Natural killer cell treated with Interleukin-12 subunit alpha and Interleukin-12 subunit beta and Interleukin-15 and Interleukin-18, amount 100 ng/mL, for 72 hours (primary cell): ENCODE results near the gene SCT. TPM values are rescaled to one million over a fixed set of nuclear protein-coding genes. Genes with fewer than 3 reads are reported as not detected.

Experiments
- ATAC-seq, 2 donors: fragments of 150-1000 bp; cut with Tn5 transposase in 1 of 2; sonication (Bioruptor Pico), chemical (Tn5 transposase) in 1 of 2; 2 replicates each; pipeline ENCODE4 v1.10.0; 2021
- DNase-seq: peaks from one replicate; pipeline ENCODE4 v3.0.0; 2022; ENCODE audit warnings: low spot score
- H3K27ac Mint-ChIP-seq, 2 donors: 1 replicate in 1 of 2; 2 replicates in 1 of 2; pipeline ENCODE4 v1.8.0; 2022; ENCODE audit warnings: mixed read lengths in 2 of 2, mild to moderate bottlenecking in 1 of 2, moderate library complexity in 1 of 2
- H3K27me3 Mint-ChIP-seq, 2 donors: 1 replicate in 1 of 2; 2 replicates in 1 of 2; pipeline ENCODE4 v1.8.0; 2022; ENCODE audit warnings: mixed read lengths in 2 of 2
- H3K36me3 Mint-ChIP-seq: one replicate; pipeline ENCODE4 v1.8.0; 2022; ENCODE audit warnings: mixed read lengths
- H3K4me1 Mint-ChIP-seq, 2 donors: 1 replicate in 1 of 2; 2 replicates in 1 of 2; pipeline ENCODE4 v1.8.0; 2022; ENCODE audit warnings: low read depth in 2 of 2, mixed read lengths in 2 of 2, mild to moderate bottlenecking in 1 of 2
- H3K4me3 Mint-ChIP-seq: one replicate; pipeline ENCODE4 v1.8.0; 2022; ENCODE audit warnings: mixed read lengths
- H3K9me3 Mint-ChIP-seq: 2 replicates; pipeline ENCODE4 v1.8.0; 2022; ENCODE audit warnings: mixed read lengths
- total RNA-seq, 2 donors: library from RNA; stranded (reverse); gene quantifications; one replicate each; pipeline ENCODE4 v1.2.3, GENCODE V29; 2022

SCT gene
- total RNA-seq, 2 donors from 2014 or later = not detected

- peak overlapping the region; percentile 37 to 72 for H3K27ac Mint-ChIP-seq
- no peaks in the 10 kb centered on the region for H3K27me3 Mint-ChIP-seq
- peak overlapping the region; percentile 65 for H3K4me3 Mint-ChIP-seq
- no peaks in the 10 kb centered on the region for H3K9me3 Mint-ChIP-seq
- peaks cover 12 to 15% of the 10 kb centered on the region in 2 donors for H3K4me1 Mint-ChIP-seq
- ATAC-seq = no peak
- no peak for DNase-seq
- no peaks in the 10 kb centered on the region for H3K36me3 Mint-ChIP-seq
Measured at GRCh38 chr11:614021-614622, 12.9 kb downstream of the SCT start.

- Mint-ChIP-seq H3K9me3 (no peaks in the 10 kb centered on the region), H3K27me3 (no peaks in the 10 kb centered on the region), H3K4me1 (peaks cover 12 to 15% of the 10 kb centered on the region in 2 donors), H3K27ac (no peak overlapping the region), H3K4me3 (no peak overlapping the region), H3K36me3 (no peaks in the 10 kb centered on the region)
- peak; percentile 2 to 41 for ATAC-seq
- no peak for DNase-seq
Measured at GRCh38 chr11:613369-613968, 13.5 kb downstream of the SCT start.

GRCh38 chr11:612961-613300 lies 14.1 kb downstream of the SCT start:
- no peak overlapping the region for H3K4me3 Mint-ChIP-seq
- ATAC-seq (no peak), DNase-seq (no peak)
- no peaks in the 10 kb centered on the region for H3K36me3 Mint-ChIP-seq
- no peak overlapping the region for H3K27ac Mint-ChIP-seq
- H3K9me3 Mint-ChIP-seq = no peaks in the 10 kb centered on the region
- peaks cover 12 to 15% of the 10 kb centered on the region in 2 donors for H3K4me1 Mint-ChIP-seq
- H3K27me3 Mint-ChIP-seq = no peaks in the 10 kb centered on the region

- Mint-ChIP-seq H3K27me3 (no peaks in the 10 kb centered on the region), H3K9me3 (no peaks in the 10 kb centered on the region), H3K4me3 (peak overlapping the region; percentile 21), H3K4me1 (peaks cover 12 to 15% of the 10 kb centered on the region in 2 donors), H3K27ac (peak overlapping the region; percentile 68 to 70), H3K36me3 (no peaks in the 10 kb centered on the region)
- DNase-seq (no peak), ATAC-seq (no peak)
Measured at GRCh38 chr11:612201-612960, 14.6 kb downstream of the SCT start.

- no peak for DNase-seq
- no peak overlapping the region for H3K4me3 Mint-ChIP-seq
- no peaks in the 10 kb centered on the region for H3K9me3 Mint-ChIP-seq
- no peak overlapping the region for H3K27ac Mint-ChIP-seq
- no peak for ATAC-seq
- peaks cover 12% of the 10 kb centered on the region in 2 donors for H3K4me1 Mint-ChIP-seq
- no peaks in the 10 kb centered on the region for H3K27me3 Mint-ChIP-seq
- no peaks in the 10 kb centered on the region for H3K36me3 Mint-ChIP-seq
Measured at GRCh38 chr11:611001-611996, 15.7 kb downstream of the SCT start.

- no peaks in the 10 kb centered on the region for H3K27me3 Mint-ChIP-seq
- DNase-seq = peak; percentile 58
- no peak for ATAC-seq
- peaks cover 5 to 7% of the 10 kb centered on the region in 2 donors for H3K4me1 Mint-ChIP-seq
- no peak overlapping the region for H3K27ac Mint-ChIP-seq
- no peaks in the 10 kb centered on the region for H3K36me3 Mint-ChIP-seq
- H3K4me3 Mint-ChIP-seq = no peak overlapping the region
- H3K9me3 Mint-ChIP-seq = no peaks in the 10 kb centered on the region
Measured at GRCh38 chr11:610146-610801, 16.7 kb downstream of the SCT start.

- H3K27me3 Mint-ChIP-seq = no peaks in the 10 kb centered on the region
- no peak overlapping the region for H3K4me3 Mint-ChIP-seq
- DNase-seq (peak; percentile 63), ATAC-seq (no peak)
- no peak overlapping the region for H3K27ac Mint-ChIP-seq
- H3K36me3 Mint-ChIP-seq = no peaks in the 10 kb centered on the region
- no peaks in the 10 kb centered on the region for H3K9me3 Mint-ChIP-seq
- peaks cover 5 to 7% of the 10 kb centered on the region in 2 donors for H3K4me1 Mint-ChIP-seq
Measured at GRCh38 chr11:609341-609811, 17.6 kb downstream of the SCT start.

GRCh38 chr11:608791-609251 lies 18.2 kb downstream of the SCT start:
- no peak for DNase-seq
- H3K9me3 Mint-ChIP-seq = no peaks in the 10 kb centered on the region
- H3K36me3 Mint-ChIP-seq = no peaks in the 10 kb centered on the region
- H3K4me1 Mint-ChIP-seq = peaks cover 4 to 5% of the 10 kb centered on the region in 2 donors
- no peak for ATAC-seq
- H3K27me3 Mint-ChIP-seq = no peaks in the 10 kb centered on the region
- no peak overlapping the region for H3K27ac Mint-ChIP-seq
- H3K4me3 Mint-ChIP-seq = no peak overlapping the region

GRCh38 chr11:607971-608659 lies 18.9 kb downstream of the SCT start:
- DNase-seq (peak; percentile 55), ATAC-seq (no peak)
- no peaks in the 10 kb centered on the region for H3K36me3 Mint-ChIP-seq
- peaks cover 4 to 5% of the 10 kb centered on the region in 2 donors for H3K4me1 Mint-ChIP-seq
- H3K27ac Mint-ChIP-seq = no peak overlapping the region
- no peaks in the 10 kb centered on the region for H3K27me3 Mint-ChIP-seq
- H3K4me3 Mint-ChIP-seq = no peak overlapping the region
- H3K9me3 Mint-ChIP-seq = no peaks in the 10 kb centered on the region

- no peak overlapping the region for H3K4me3 Mint-ChIP-seq
- no peak overlapping the region for H3K27ac Mint-ChIP-seq
- H3K4me1 Mint-ChIP-seq = peaks cover 2 to 3% of the 10 kb centered on the region in 2 donors
- DNase-seq (peak; percentile 54), ATAC-seq (no peak)
- H3K36me3 Mint-ChIP-seq = no peaks in the 10 kb centered on the region
- no peaks in the 10 kb centered on the region for H3K27me3 Mint-ChIP-seq
- no peaks in the 10 kb centered on the region for H3K9me3 Mint-ChIP-seq
Measured at GRCh38 chr11:607020-607780, 19.8 kb downstream of the SCT start.

- Mint-ChIP-seq H3K9me3 (no peaks in the 10 kb centered on the region), H3K27ac (no peak overlapping the region), H3K36me3 (no peaks in the 10 kb centered on the region), H3K4me1 (no peaks in the 10 kb centered on the region), H3K27me3 (no peaks in the 10 kb centered on the region), H3K4me3 (no peak overlapping the region)
- DNase-seq (peak; percentile 56), ATAC-seq (no peak)
Measured at GRCh38 chr11:606245-606644, 20.7 kb downstream of the SCT start.
